HG03064 (cell line): Measurements from ENCODE around the gene NPEPL1.

Source experiments
- ATAC-seq: cut with Tn5 transposase; IDR thresholded peaks from one replicate; pipeline ENCODE4 v1.9.1; 2021; ENCODE audit warnings: low read depth; ENCODE audit not compliant: unreplicated experiment

NPEPL1 gene

GRCh38 chr20:58711266-58712051, 18.9 kb downstream of the NPEPL1 start:
- ATAC-seq = no peak

- ATAC-seq = no peak
Measured at GRCh38 chr20:58712151-58712791, 19.7 kb downstream of the NPEPL1 start.

GRCh38 chr20:58712806-58713731, 20.5 kb downstream of the NPEPL1 start:
- ATAC-seq = no peak

GRCh38 chr20:58713801-58714339, 21.3 kb downstream of the NPEPL1 start:
- ATAC-seq = no peak

DNA sequence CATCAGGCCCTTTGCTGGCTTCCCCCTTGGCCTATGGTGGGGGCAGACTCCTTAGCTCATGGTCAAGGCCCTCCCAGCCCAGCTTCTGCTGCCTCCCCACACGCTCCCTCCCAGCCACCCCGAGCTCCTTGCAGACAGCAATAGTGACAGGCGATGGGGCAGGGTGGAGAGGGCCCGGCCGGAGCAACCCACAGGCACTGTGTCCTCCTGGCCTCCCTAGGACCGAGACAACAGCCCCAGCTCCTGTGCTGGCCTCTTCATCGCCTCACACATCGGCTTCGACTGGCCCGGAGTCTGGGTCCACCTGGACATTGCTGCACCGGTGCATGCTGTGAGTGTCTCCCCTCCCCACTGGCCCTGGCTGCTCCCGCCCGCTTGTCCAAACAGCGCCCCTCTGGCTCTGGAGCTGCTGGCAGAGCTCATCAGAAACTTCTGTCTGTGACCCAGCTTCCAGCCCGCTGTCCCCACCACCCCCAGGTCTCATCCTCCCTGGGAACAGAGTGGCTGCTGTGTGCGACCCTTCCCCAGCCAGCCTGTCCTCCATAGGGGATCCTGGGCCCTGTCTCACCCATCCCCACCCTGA, 21.8 kb downstream of the NPEPL1 start:
- no peak for ATAC-seq

- no peak for ATAC-seq
Measured at GRCh38 chr20:58714923-58715351, 22.3 kb downstream of the NPEPL1 start.

- no peak for ATAC-seq
Measured at GRCh38 chr20:58715391-58715800, 22.8 kb downstream of the NPEPL1 start.

DNA sequence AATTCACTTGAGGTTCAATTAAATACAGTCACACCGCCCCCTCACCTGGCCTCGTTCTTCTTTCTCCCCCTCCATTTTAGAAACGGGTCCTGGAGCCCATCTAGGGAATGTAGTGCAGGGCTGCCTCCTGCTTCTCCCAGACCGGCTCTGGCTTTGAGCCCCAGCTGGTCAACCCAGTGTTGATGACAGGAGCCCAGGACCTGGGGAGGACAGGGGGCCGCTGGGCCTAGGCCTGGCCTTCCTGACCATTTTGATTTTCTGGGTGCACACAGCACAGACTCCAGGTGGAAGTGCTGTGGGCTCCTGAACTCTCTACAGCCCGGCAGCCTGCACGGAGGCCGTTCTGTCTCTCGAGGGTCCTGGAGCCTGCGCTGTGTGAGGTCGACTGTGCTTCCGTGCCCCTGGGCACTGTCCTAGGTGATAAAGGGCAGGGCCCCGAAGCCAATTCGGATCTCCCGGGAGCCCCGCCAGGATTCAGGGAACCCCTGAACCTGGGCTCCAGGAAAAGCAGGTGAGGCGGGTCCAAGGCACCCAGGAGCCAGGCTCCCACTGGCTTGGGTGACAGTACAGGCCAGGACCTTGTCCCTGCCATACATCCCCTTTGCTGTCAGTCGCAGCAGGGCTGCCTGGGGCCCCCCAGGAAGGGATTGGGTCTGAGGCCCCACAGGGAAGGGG, 23.3 kb downstream of the NPEPL1 start:
- ATAC-seq = no peak

GRCh38 chr20:58716476-58717277, 24.1 kb downstream of the NPEPL1 start:
- no peak for ATAC-seq

- ATAC-seq = no peak
Measured at GRCh38 chr20:58717278-58718091, 24.9 kb downstream of the NPEPL1 start.

GRCh38 chr20:58718121-58718563, 25.5 kb downstream of the NPEPL1 start:
- no peak for ATAC-seq

GRCh38 chr20:58718729-58719128, 26.1 kb downstream of the NPEPL1 start:
- ATAC-seq = no peak

DNA sequence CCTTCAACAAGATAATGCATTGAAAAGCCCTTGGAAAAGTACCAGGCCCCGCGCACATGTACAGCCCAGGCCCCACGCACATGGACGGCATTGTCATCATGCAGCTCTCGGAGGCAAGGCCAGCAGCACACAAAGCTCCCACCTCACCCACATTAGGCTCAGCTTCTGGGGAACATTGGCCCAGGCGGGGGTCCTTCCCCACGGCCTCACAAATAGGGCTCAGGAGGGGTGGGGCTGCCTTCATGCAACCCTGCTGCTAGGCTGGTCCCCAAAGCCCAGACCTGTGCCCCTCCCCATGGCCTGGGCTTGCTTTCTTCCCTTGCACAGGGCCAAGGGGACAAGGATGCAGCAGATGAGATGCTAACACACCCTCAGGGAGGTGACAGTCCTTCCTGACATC, 26.7 kb downstream of the NPEPL1 start:
- no peak for ATAC-seq

DNA sequence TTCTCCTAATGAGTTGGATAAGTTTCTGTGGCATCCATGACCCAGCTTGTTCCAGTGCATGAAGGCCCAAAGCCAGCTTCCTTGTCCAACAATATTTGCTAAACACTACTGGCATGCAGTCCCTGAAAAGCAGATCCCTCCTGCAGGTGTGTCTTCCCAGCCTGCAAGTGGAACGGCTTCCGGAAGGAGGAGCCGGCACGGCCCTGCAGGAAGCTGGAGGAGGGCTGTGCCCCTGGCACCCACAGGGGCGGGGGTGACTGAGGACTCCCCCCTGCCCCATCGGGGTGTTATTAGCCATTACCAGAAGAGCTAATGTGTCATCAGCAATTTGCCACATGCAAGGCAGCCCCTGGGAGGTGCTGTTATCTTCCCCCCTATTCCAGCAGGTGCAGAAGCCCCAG, 27.4 kb downstream of the NPEPL1 start:
- ATAC-seq = no peak

GRCh38 chr20:58720890-58721289, 28.3 kb downstream of the NPEPL1 start:
- no peak for ATAC-seq

- no peak for ATAC-seq
Measured at GRCh38 chr20:58721951-58722778, 29.6 kb downstream of the NPEPL1 start.

- ATAC-seq = no peak
Measured at GRCh38 chr20:58722877-58723627, 30.5 kb downstream of the NPEPL1 start.
